Skeletal muscle cell (primary cell): ENCODE results near the gene BICD2.
A peak's percentile ranks its signal among the peaks of the same experiment; 100 is the strongest.

Source experiments
- DNase-seq: peaks from one replicate; pipeline ENCODE4 v3.0.0-alpha.2; 2010; ENCODE audit warnings: low read depth
- H3K4me3 ChIP-seq: 2 replicates; pipeline ENCODE4 v1.5.1; 2011; ENCODE audit warnings: low read depth, mild to moderate bottlenecking, control low read depth, low read length, moderate library complexity

The BICD2 gene

DNA sequence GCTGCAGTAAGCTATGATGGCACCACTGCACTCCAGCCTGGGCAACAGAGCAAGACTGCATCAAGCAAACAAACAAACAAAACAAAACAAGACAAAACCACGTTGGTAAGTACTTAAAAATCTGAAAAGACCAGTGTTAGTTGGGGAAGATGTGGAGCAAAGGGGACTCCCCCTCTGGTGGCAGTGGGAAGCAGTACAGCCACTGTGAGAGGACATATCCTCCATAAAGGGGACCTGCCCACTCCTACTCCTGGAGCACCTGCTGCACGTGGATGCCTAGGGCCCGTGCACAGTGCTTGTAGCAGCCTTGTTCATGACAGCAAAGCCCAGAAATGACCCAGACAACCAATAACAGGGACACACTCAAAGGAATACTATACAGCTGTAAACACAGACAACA lies 77.7 kb downstream of the BICD2 start:
- no peak for DNase-seq
- H3K4me3 ChIP-seq, result no peak overlapping the region

DNA sequence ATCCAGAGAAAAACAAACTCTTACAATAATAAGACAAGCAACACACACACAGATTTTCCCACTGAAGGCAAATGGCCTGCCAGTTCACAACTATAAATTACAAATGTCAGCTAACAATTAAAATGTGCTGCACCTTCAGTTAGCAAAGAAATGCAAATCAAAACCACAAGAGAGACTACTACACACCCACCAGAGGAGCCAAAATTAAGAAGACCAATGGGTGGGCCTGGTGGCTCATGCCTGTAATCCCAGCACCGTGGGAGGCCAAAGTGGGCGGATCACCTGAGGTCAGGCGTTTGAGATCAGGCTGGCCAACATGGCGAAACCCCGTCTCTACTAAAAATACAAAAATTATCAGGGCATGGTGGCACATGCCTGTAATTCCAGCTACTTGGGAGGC lies 79.6 kb downstream of the BICD2 start:
- no peak overlapping the region for H3K4me3 ChIP-seq
- DNase-seq, result no peak

DNA sequence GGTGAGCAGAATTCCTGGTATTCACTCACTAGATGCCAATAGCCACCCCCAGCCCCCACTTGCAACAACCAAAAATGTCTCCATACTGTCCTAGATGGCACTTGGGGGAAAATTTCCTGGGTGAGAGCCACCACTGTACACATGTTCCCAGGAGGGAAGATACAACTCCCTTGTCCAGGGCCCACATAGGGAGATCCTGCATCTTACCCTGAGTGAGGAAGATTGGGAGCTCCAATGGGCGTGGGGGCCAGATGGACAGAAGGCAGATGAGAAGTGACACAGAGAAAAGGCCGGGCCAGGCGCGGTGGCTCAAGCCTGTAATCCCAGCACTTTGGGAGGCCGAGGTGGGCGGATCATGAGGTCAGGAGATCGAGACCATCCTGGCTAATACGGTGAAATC lies 82.4 kb downstream of the BICD2 start:
- DNase-seq, result no peak
- H3K4me3 ChIP-seq, result no peak overlapping the region

DNA sequence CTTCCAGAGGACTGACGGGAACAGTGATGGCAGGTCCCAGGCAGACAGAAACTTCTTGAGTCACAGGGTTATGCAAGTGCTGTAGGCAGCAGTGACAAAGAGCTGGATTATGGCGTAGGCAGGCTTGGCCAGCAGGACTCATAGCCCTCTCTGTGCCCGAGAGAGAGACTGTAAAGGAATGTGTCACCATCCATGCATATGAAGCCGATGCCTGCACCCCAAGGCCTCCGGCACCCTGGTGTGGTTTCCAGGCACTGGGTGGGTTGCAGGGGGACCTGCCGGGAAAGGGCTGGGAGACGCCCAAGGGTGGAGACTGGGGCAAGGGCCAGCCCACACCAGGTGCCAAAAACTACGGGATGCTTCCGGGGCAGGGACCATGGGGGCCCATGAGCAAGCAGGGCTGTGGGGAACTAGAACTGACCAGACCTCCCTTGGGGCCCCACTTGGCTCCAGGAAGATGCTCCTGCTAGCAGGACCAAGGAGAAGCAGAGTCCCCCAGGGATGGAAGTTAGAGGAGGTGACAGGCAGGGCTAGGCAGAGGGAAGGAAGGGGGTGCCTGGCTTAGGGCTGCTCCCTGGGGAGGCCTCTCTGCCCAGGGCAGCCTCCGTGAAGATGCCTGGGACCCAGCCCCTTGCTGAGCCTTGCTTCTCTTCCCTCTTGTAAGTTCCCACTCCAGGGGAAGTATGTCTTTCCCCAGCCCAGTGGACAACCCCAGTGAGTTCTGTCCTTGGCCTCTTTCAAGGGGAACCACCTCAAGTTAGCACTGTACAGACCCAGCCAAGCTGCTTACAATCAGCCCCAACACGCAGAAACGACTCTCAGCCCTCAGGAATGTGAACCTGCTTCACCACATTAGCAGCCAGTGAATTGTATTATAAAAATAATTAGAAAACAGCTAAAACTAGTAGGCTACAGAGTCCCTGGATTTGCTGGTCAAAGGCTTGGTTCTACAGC lies 84.2 kb downstream of the BICD2 start:
- no peak overlapping the region for H3K4me3 ChIP-seq
- DNase-seq, result no peak

DNA sequence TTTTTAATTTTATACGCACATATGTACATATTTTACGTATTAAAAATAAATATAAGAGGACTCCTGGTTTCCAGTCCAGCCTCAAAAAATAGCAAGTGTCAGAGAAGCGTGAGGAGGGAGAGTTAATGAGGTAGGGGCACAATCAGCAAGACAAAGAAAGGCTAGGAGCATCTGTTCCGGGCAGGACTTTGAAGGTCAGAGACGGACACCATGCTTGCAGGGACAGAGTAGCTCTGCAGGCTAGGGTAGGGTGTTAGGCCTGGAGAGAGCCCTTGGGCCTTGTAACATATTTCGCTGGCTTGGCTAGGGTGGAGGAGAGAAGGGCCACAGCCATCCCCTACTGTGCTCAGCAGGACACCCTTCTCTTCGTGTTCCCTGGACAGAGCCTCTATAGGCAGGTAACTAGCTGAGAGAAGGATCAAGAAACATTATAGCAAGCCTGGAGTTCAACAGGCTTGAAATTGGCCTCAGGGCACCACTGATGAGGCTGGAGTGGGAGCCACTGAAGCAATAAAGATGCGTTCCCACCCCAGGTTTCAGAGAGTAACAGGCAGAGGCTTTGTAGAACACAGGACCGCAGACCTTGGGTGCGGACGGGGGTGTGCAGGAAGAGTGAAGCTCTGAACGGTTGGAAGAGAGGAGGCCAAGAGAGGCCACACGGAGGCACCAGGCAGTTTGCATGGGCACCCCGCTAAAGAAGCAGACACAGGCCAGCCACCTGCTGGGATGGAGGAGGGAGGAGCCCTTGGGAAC lies 85.0 kb downstream of the BICD2 start:
- H3K4me3 ChIP-seq, result no peak overlapping the region
- DNase-seq, result no peak

DNA sequence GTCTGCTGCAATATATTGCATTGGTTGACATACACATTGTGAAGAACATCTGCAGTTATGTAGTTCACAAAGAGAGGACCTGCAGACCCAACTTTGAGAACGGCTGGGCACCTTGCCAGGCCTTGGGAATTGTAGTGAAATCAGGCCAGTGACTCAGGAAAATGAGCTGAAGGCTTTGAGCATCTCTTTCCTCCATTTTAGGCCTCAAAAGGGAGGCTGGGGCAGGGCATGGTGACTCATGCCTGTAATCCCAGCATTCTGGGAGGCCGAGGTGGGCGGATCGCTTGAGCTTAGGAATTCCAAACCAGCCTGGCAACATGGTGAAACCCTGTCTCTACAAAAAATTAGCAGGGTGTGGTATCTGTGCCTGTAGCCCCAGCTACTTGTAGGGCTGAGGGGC lies 93.3 kb downstream of the BICD2 start:
- peak; percentile 49 for DNase-seq
- no peak overlapping the region for H3K4me3 ChIP-seq

DNA sequence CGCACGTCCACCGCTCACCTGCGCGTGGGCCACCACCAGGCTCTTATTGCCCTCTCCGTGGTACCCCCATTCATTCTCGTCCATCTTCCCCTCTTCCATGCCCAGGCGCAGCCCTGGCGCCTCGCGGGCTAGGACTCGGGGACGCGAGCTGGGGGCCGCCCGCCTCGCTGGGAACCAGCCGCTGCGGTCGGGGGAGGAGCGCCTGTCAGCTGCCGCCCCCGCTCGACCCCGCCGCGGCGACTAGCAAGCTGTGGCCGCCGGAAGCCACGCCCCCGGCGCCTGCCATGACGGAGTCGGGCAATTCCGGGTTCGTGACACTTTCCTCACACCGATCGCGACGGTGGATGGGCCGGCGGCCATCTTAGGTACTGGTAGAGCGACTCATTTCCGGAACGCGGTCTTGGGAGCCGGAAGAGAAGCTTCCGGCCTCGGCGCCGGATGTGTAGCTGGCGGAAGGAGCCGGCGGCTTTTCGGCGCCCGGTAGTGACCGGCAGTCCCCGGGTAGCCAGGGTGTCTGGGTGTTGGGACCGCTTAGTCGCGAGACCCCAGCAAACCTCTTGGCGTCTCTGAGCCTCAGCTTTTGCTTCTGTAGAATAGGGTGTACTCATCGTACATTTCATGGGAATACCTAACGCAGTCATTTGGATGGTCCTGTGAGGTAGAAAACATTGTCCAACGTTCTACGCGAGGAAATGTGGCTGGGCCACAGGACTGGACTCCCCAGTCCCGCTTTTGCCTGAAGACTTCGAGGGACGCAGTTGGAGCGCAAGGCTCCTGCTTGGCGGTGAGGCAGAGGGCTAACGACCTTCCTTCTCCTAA lies 94.5 kb downstream of the BICD2 start, which contains the start of gene IPPK:
IPPK (minus strand) TSS at position 242 of the 819 bp plus-strand sequence; CDS start at position 99, 143 bp downstream.
- DNase-seq, result peak; percentile 95
- H3K4me3 ChIP-seq, result peak within 1 kb of the TSS; percentile 91

DNA sequence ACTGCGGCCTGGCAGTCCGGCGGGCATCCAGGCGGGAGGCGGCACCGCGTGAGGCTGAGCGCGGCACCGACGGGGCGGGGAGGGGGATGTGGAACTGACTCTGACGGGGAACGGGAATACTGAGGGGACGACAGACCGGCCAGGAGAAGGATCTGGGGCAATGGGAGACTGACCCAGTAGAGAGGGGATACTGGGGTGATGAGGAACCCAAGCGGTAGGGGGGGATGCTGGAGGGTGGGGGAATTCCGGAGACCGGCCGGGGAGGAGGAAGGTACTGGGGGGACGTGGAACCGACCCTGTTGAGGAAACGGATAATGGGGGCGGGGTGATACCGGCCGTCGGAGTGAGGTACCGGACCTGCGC lies 95.1 kb downstream of the BICD2 start:
- DNase-seq, result no peak
- peak overlapping the region; percentile 91 for H3K4me3 ChIP-seq

DNA sequence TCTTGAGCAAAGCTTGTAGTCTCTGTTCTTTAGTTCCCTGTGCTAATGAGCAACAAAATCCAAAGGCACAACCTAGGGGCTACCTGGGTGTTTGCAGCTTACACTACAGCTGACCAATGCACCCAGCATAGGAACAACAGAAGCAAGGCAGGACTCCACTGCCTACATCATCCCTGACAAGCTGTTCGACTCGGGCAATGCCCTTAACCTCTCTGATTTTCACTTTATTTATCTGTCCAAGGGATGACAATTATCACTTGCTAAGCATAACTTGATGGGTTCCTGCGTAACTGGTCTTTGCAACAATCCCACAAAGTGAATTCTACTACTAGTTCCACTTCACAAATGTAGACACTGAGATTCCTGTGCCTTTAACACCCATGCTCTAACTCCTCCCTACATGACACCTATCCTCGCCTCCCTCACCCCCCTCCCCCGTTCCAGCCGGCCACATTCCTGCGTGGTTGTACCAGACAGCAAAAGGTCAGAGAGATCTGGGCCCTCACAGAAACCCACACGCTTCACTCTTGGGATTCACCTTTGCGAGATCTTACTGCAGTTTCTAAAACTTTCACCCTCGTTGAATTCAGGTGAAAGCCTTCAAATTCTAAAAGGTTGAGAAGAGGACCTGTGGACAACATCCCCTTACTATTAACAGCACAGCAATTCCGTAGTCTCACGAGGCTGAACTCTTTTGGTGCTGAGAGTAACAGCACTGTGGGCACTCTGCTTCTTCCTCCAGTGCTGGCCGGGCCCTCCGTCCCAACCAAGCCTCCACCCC lies 95.7 kb downstream of the BICD2 start:
- H3K4me3 ChIP-seq, result peak overlapping the region; percentile 91
- DNase-seq, result peak; percentile 26

DNA sequence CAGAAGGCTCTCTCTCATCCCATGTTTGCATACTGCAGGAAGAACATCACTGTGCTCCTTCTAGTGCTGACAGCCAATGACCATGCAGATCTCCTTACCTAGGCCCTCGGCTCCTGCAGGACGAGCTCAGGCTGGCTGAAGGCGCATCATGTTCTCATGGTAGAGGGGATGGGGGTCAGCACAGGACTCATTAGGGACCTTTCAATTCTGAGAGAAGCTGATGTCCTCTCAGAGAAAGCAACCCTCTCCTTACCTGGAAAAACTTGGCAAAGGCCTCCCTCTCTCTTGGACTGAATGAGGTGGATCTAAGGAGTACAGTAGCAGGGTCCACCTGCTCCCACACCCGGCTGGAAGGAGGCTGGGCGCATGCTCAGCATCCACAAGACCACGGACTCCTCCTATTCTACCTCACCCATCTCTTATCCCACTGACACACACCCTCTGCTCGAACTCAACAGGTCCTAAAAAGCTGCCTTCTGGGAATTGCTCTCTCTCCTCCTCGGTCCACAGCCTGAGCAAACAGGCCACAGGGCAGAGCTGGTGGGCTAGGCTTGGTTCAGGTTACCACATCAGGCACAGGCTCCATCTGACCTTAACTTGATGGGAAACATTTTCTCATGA lies 97.6 kb downstream of the BICD2 start:
- H3K4me3 ChIP-seq, result no peak overlapping the region
- DNase-seq, result no peak

DNA sequence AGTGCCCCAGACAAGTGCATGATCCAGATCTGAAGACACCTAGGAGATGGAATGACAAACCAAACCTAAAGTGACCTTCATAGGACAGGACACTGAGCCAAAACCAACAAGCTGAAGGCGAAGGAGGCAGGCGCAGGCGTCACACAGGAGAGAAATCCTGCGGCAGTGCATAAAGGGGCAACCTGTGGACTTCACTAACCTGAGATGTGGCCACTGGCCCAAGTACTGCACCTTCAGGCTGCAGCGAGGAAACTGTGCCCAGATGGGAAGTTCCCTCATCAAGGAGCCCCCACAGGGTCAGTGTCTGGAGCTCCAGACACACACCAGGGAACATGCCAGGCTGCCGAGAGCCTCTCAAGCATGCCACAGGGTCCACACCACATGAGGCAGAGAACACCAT lies 98.4 kb downstream of the BICD2 start:
- no peak for DNase-seq
- no peak overlapping the region for H3K4me3 ChIP-seq

DNA sequence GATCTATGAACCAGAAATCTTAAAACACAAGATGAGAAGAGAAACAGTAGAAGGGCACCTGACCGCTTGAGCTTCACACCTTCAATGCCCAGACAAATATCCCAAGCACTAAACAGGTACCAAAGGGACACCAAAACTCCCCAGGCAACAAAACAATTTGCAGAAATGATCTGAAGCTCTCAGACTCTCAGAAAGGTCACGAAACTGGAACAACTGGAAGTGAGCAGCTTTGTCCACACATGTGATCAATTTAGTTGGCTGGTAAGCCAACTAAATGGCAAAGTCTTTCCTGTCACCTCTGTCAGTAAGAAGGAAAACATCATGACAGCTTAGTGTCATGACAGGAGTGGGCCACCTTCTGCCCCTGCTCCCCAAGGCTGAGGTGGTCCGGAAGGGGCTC lies 98.8 kb downstream of the BICD2 start:
- no peak overlapping the region for H3K4me3 ChIP-seq
- no peak for DNase-seq

DNA sequence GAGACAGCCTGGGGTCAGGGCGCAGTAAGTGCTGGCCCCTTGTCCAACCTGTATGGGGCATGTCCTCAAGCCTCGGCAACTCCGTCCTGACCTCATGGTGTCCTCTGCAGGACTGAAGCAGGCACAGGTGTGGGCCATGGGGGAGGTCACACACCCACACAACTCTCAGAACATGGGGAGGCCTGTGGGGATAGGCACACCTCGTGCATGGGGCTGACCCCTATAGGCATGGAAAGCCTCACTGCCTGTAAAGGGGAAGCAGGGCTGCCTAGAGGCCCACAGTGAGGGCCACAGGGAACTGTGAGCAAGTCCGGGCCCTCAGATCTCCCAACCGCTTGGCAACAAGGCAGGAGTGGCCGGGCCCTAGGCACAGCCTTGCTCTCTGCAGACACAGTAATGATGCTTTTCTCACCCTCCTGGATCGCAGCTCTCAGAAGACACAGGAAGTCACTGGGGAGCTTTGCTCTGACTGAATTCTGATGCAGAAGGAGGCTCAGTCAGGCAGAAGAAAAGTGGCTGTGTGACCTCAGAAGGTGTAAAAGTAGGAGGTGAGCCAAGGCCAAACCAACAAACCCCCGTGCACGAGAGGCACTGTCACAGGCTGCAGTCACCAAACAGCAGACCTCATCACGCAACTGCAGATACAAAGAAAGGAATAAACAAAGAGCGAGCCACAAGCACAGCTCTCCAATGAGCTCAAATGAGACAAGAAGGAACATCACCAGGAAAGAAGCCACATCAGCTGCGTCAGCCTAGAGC lies 100.1 kb downstream of the BICD2 start:
- no peak for DNase-seq
- H3K4me3 ChIP-seq, result no peak overlapping the region

DNA sequence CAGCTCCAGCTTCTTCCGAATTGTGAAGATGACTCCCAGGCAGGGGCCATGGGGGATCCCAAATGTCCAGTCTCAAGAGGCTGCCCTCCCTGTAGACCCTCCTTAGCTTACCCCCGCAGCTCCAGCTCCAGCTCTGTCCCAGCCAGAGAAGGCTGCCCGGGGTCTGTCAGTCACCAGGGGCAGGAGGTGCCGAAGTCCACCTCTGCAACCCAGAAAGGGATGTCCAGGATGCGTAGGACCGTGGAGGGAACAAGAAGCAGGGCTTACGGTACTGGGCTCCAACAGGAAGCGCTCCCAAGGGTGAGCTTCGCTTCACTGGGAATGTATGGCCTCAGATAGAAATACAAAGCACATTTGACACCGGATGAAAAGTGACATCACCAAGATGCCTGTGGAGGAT lies 100.7 kb downstream of the BICD2 start:
- no peak for DNase-seq
- H3K4me3 ChIP-seq, result no peak overlapping the region

DNA sequence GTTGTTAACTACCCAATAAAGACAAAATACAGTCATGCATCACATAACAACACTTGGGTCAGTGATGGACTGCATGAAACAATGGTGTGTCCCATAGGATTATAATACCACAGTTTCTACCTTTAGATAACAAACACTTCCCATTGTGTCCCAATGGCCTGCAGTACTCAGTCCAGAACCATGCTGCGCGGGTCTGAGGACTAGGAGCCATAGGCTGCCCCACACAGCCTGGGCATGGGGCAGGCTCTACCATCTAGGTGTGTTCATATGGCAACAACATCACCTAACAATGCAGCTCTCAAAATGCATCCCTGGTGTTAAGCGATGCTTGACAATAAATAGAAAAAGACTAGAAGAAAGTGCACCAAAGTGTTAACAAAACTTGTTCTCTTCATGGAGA lies 101.5 kb downstream of the BICD2 start:
- DNase-seq, result no peak
- no peak overlapping the region for H3K4me3 ChIP-seq

DNA sequence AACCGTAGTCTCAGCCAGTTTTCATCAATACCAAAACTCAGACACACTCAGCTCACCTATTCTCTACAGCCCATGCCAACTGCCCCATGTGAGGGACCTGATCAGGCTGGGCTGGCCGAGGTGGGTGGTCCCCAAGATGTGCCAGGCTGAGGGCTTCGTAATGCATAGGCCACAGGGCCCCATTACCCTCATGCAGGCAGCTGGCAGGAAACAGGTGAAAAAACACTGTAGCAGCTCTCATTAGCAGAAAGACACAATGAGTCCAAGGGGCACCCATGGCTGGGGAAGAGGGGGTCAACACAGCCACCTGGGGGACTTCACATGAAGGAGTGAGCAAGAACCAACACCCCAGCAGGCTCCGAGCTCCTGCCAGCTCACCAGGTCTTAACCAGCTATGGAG lies 102.9 kb downstream of the BICD2 start:
- H3K4me3 ChIP-seq, result no peak overlapping the region
- no peak for DNase-seq
